ENCODE measurements around the gene KIAA0232. TPM values are rescaled to one million over a fixed set of nuclear protein-coding genes. Genes with fewer than 3 reads are reported as not detected.

The KIAA0232 gene
- total and polyA plus RNA-seq, 2 of the 8 experiments (the other 6 are each of a cell fraction or from before 2014, with no cell fraction given), result 5.6 to 23.3 TPM

DNA sequence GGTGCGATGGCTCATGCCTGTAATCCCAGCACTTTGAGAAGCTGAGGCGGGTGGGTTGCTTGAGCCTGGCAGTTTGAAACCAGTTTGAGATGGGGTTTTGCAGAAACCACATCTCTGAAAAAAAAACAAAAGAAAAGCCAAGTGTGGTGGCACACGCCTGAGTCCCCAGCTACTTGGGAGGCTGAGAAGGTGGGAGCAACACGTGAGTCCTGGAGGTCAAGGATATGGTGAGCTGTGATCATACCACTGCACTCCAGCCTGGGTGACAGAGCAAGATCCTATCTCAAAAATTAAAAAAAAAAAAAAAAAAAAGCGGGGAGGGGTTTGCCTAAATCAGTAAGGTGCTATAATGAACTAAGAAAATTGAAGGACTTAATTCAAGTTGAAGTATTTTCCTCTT, 68.9 kb downstream of the KIAA0232 start (continued):
- TF ChIP-seq, protein P1, sequence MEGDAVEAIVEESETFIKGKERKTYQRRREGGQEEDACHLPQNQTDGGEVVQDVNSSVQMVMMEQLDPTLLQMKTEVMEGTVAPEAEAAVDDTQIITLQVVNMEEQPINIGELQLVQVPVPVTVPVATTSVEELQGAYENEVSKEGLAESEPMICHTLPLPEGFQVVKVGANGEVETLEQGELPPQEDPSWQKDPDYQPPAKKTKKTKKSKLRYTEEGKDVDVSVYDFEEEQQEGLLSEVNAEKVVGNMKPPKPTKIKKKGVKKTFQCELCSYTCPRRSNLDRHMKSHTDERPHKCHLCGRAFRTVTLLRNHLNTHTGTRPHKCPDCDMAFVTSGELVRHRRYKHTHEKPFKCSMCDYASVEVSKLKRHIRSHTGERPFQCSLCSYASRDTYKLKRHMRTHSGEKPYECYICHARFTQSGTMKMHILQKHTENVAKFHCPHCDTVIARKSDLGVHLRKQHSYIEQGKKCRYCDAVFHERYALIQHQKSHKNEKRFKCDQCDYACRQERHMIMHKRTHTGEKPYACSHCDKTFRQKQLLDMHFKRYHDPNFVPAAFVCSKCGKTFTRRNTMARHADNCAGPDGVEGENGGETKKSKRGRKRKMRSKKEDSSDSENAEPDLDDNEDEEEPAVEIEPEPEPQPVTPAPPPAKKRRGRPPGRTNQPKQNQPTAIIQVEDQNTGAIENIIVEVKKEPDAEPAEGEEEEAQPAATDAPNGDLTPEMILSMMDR (IDR thresholded peaks at IDR 0.05; ENCODE audit: control extremely low read depth in 1 of 3, insufficient read depth in 1 of 3, low read depth in 1 of 3, low read length in 3 of 3), result no peak
- TF ChIP-seq HDAC2 (IDR thresholded peaks at IDR 0.05; ENCODE audit: borderline replicate concordance in 1 of 2, low read depth in 2 of 2, low read length in 2 of 2), result no peak
- no peak for TF ChIP-seq E2F6 (IDR thresholded peaks at IDR 0.05)

All from H1 (cell line).